Measurements from ENCODE around the gene MTUS2.

MTUS2 gene

GRCh38 chr13:29182216-29182615, 362.1 kb downstream of the MTUS2 start:
- DNase-seq (no peak), ATAC-seq (ENCODE audit: insufficient read depth, low read depth) (no peak)

GRCh38 chr13:29185926-29186325, 365.8 kb downstream of the MTUS2 start:
- no peak overlapping the region for H3K27ac ChIP-seq (ENCODE audit: low read length)
- H2AFZ ChIP-seq (ENCODE audit: low read depth, low read length), result no peak overlapping the region
- H3K9me3 ChIP-seq (ENCODE audit: insufficient read depth, low read length, severe bottlenecking), result peaks cover 20% of the 10 kb centered on the region
- no peak overlapping the region for H3K4me2 ChIP-seq (ENCODE audit: insufficient read depth, low read length)
- no peaks in the 10 kb centered on the region for H3K79me2 ChIP-seq (ENCODE audit: insufficient read depth, low read length)
- no peaks in the 10 kb centered on the region for H3K27me3 ChIP-seq (ENCODE audit: insufficient read depth, low read length, poor library complexity)
- ATAC-seq (ENCODE audit: insufficient read depth, low read depth) (no peak), DNase-seq (no peak)
- H3K4me3 ChIP-seq (ENCODE audit: low read depth in 1 of 2, low read length in 2 of 2), result no peak overlapping the region
- peaks cover 13% of the 10 kb centered on the region for H3K4me1 ChIP-seq (ENCODE audit: insufficient read depth, low read length)
- no peaks in the 10 kb centered on the region for H4K20me1 ChIP-seq (ENCODE audit: insufficient read depth, low read length)
- TF ChIP-seq CTCF (IDR thresholded peaks at IDR 0.05; ENCODE audit: borderline replicate concordance, extremely low read depth, low read length, poor library complexity, severe bottlenecking) (no peak), EZH2 (IDR thresholded peaks at IDR 0.05; ENCODE audit: borderline replicate concordance, low read depth, low read length, severe bottlenecking) (no peak)
- H3K36me3 ChIP-seq (ENCODE audit: insufficient read depth, low read length), result peaks cover 3% of the 10 kb centered on the region; the same call in 1 of the 2 replicates
- H3K9ac ChIP-seq (ENCODE audit: low read depth, low read length), result no peak overlapping the region

More at GRCh38 chr13:29182216-29182615, 362.1 kb downstream of the MTUS2 start:
- no peak overlapping the region for H3K4me2 ChIP-seq (ENCODE audit: insufficient read depth, low read length)
- H4K20me1 ChIP-seq (ENCODE audit: insufficient read depth, low read length), result no peaks in the 10 kb centered on the region
- H2AFZ ChIP-seq (ENCODE audit: low read depth, low read length), result no peak overlapping the region
- H3K9ac ChIP-seq (ENCODE audit: low read depth, low read length), result no peak overlapping the region
- TF ChIP-seq EZH2 (IDR thresholded peaks at IDR 0.05; ENCODE audit: borderline replicate concordance, low read depth, low read length, severe bottlenecking) (no peak), CTCF (IDR thresholded peaks at IDR 0.05; ENCODE audit: borderline replicate concordance, extremely low read depth, low read length, poor library complexity, severe bottlenecking) (no peak)
- H3K27ac ChIP-seq (ENCODE audit: low read length), result no peak overlapping the region
- H3K4me1 ChIP-seq (ENCODE audit: insufficient read depth, low read length), result peaks cover 7% of the 10 kb centered on the region
- H3K27me3 ChIP-seq (ENCODE audit: insufficient read depth, low read length, poor library complexity), result no peaks in the 10 kb centered on the region
- peaks cover 3% of the 10 kb centered on the region; the same call in 1 of the 2 replicates for H3K36me3 ChIP-seq (ENCODE audit: insufficient read depth, low read length)
- peaks cover 20% of the 10 kb centered on the region for H3K9me3 ChIP-seq (ENCODE audit: insufficient read depth, low read length, severe bottlenecking)
- H3K4me3 ChIP-seq (ENCODE audit: low read depth in 1 of 2, low read length in 2 of 2), result no peak overlapping the region
- no peaks in the 10 kb centered on the region for H3K79me2 ChIP-seq (ENCODE audit: insufficient read depth, low read length)

- TF ChIP-seq CTCF (IDR thresholded peaks at IDR 0.05; ENCODE audit: borderline replicate concordance, extremely low read depth, low read length, poor library complexity, severe bottlenecking), result no peak
- peaks cover 20% of the 10 kb centered on the region for H3K9me3 ChIP-seq (ENCODE audit: insufficient read depth, low read length, severe bottlenecking)
These were observed 367.4 kb downstream of the MTUS2 start for GRCh38 chr13:29187584-29187983.

GRCh38 chr13:29190298-29190697, 370.2 kb downstream of the MTUS2 start:
- peaks cover 13% of the 10 kb centered on the region for H3K4me1 ChIP-seq (ENCODE audit: insufficient read depth, low read length)
- H3K27me3 ChIP-seq (ENCODE audit: insufficient read depth, low read length, poor library complexity), result no peaks in the 10 kb centered on the region
- H3K9me3 ChIP-seq (ENCODE audit: insufficient read depth, low read length, severe bottlenecking), result peaks cover 13% of the 10 kb centered on the region
- no peak for DNase-seq
- H3K79me2 ChIP-seq (ENCODE audit: insufficient read depth, low read length), result no peaks in the 10 kb centered on the region
- ATAC-seq (ENCODE audit: insufficient read depth, low read depth), result no peak
- H3K9ac ChIP-seq (ENCODE audit: low read depth, low read length), result no peak overlapping the region
- TF ChIP-seq CTCF (IDR thresholded peaks at IDR 0.05; ENCODE audit: borderline replicate concordance, extremely low read depth, low read length, poor library complexity, severe bottlenecking) (no peak), EZH2 (IDR thresholded peaks at IDR 0.05; ENCODE audit: borderline replicate concordance, low read depth, low read length, severe bottlenecking) (no peak)
- no peak overlapping the region for H3K4me3 ChIP-seq (ENCODE audit: low read depth in 1 of 2, low read length in 2 of 2)
- H3K27ac ChIP-seq (ENCODE audit: low read length), result no peak overlapping the region
- H3K36me3 ChIP-seq (ENCODE audit: insufficient read depth, low read length), result peaks cover 3% of the 10 kb centered on the region; the same call in 1 of the 2 replicates
- no peak overlapping the region for H2AFZ ChIP-seq (ENCODE audit: low read depth, low read length)
- H3K4me2 ChIP-seq (ENCODE audit: insufficient read depth, low read length), result no peak overlapping the region
- H4K20me1 ChIP-seq (ENCODE audit: insufficient read depth, low read length), result no peaks in the 10 kb centered on the region

More at GRCh38 chr13:29187584-29187983, 367.4 kb downstream of the MTUS2 start:
- H3K36me3 ChIP-seq (ENCODE audit: insufficient read depth, low read length), result peaks cover 3% of the 10 kb centered on the region; the same call in 1 of the 2 replicates
- H3K27me3 ChIP-seq (ENCODE audit: insufficient read depth, low read length, poor library complexity), result no peaks in the 10 kb centered on the region
- peak overlapping the region in 1 of 2 experiments; percentile 27; a peak in 1 of 4 replicates for H3K4me3 ChIP-seq (ENCODE audit: low read depth in 1 of 2, low read length in 2 of 2)
- H3K4me1 ChIP-seq (ENCODE audit: insufficient read depth, low read length), result peaks cover 13% of the 10 kb centered on the region
- H3K9ac ChIP-seq (ENCODE audit: low read depth, low read length), result peak overlapping the region; percentile 39
- DNase-seq, result no peak
- no peak for ATAC-seq (ENCODE audit: insufficient read depth, low read depth)
- no peaks in the 10 kb centered on the region for H4K20me1 ChIP-seq (ENCODE audit: insufficient read depth, low read length)
- H2AFZ ChIP-seq (ENCODE audit: low read depth, low read length), result peak overlapping the region; percentile 71
- peak overlapping the region; percentile 49 for H3K27ac ChIP-seq (ENCODE audit: low read length)
- peak overlapping the region; percentile 62 for H3K4me2 ChIP-seq (ENCODE audit: insufficient read depth, low read length)
- no peaks in the 10 kb centered on the region for H3K79me2 ChIP-seq (ENCODE audit: insufficient read depth, low read length)

All from DND-41 (cell line).